H1 (cell line): ENCODE measurements around the gene ARNT2. TPM values are rescaled to one million over a fixed set of nuclear protein-coding genes. Genes with fewer than 3 reads are reported as not detected.

Source experiments
- CTCF ChIA-PET: fragments of 300-600 bp; sonication (Branson Sonifier 250); formaldehyde crosslinking; loops from one replicate; lab custom pipeline; 2021; ENCODE audit not compliant: partially characterized antibody; lab: Charles Lee
- POLR2A ChIA-PET: fragments of 300-600 bp; sonication (Branson Sonifier 250); formaldehyde crosslinking; loops from one replicate; lab custom pipeline; 2021; ENCODE audit warnings: inconsistent platforms; ENCODE audit not compliant: partially characterized antibody; lab: Charles Lee
- DNase-seq, 2 experiments: peaks; one replicate each; pipeline versions ENCODE4 v3.0.0 to v3.0.0-alpha.2; 2010 to 2022; ENCODE audit warnings: low spot score in 2 of 2, low read depth in 1 of 2, mixed read lengths in 1 of 2
- FAIRE-seq: peaks from 2 replicates; lab custom pipeline; 2011; peaks lifted over from hg19 to GRCh38; lab: Jason Lieb, UNC
- H2AFZ ChIP-seq: 2 replicates; pipeline ENCODE4 v1.8.1; 2012; ENCODE audit warnings: low read length, inconsistent platforms
- H2AK5ac ChIP-seq: 2 replicates; pipeline ENCODE4 v1.6.1; 2013; ENCODE audit warnings: low read depth, low read length
- H2BK120ac ChIP-seq: replicated peaks from 2 replicates; pipeline ENCODE3; 2013; ENCODE audit warnings: low read depth, low read length, inconsistent platforms
- H2BK12ac ChIP-seq: 2 replicates; pipeline ENCODE4 v1.6.1; 2013; ENCODE audit warnings: low read depth, low read length
- H2BK15ac ChIP-seq: 2 replicates; pipeline ENCODE4 v1.6.1; 2013; ENCODE audit warnings: low read length
- H2BK20ac ChIP-seq: 2 replicates; pipeline ENCODE4 v1.6.1; 2013; ENCODE audit warnings: low read length
- H2BK5ac ChIP-seq: 2 replicates; pipeline ENCODE4 v1.6.1; 2013; ENCODE audit warnings: low read depth, low read length
- H3K14ac ChIP-seq: 2 replicates; pipeline ENCODE4 v1.6.1; 2013; ENCODE audit warnings: inconsistent platforms; ENCODE audit not compliant: insufficient read length
- H3K18ac ChIP-seq: 2 replicates; pipeline ENCODE4 v1.6.1; 2013; ENCODE audit warnings: low read length; ENCODE audit errors: extremely low read depth
- H3K23ac ChIP-seq: 2 replicates; pipeline ENCODE4 v1.6.1; 2013; ENCODE audit warnings: inconsistent platforms; ENCODE audit not compliant: insufficient read length
- H3K23me2 ChIP-seq: 2 replicates; pipeline ENCODE4 v1.6.1; 2013; ENCODE audit warnings: low read depth, low read length
- H3K27ac ChIP-seq: 2 replicates; pipeline ENCODE4 v1.6.1; 2011; ENCODE audit warnings: low read depth, low read length, inconsistent platforms
- H3K27me3 ChIP-seq, 4 experiments: replicated peaks in 1 of 4; 1 replicate in 1 of 4; 2 replicates in 3 of 4; pipeline versions ENCODE4 v1.6.1 to v1.8.1; 2011 to 2013; ENCODE audit warnings: low read length in 3 of 4, mild to moderate bottlenecking in 3 of 4, inconsistent platforms in 2 of 4, mixed read lengths in 2 of 4, moderate library complexity in 1 of 4; ENCODE audit not compliant: control insufficient read depth in 3 of 4, insufficient read depth in 3 of 4; ENCODE audit errors: extremely low read depth in 1 of 4
- H3K36me3 ChIP-seq, 4 experiments: 2 replicates each; pipeline versions ENCODE4 v1.6.1 to v1.8.1; 2011 to 2013; ENCODE audit warnings: mild to moderate bottlenecking in 4 of 4, low read length in 3 of 4, moderate library complexity in 2 of 4, control low read depth in 1 of 4, inconsistent platforms in 1 of 4; ENCODE audit not compliant: insufficient read depth in 4 of 4, control insufficient read depth in 2 of 4
- H3K4ac ChIP-seq: replicated peaks from 2 replicates; pipeline ENCODE3; 2013; ENCODE audit warnings: low read length, low read depth, mixed read lengths, inconsistent platforms; ENCODE audit not compliant: insufficient read length
- H3K4me1 ChIP-seq, 4 experiments: replicated peaks in 1 of 4; 1 replicate in 1 of 4; 2 replicates in 3 of 4; pipeline versions ENCODE4 v1.6.1 to v1.8.1; 2011 to 2013; ENCODE audit warnings: low read length in 3 of 4, inconsistent platforms in 2 of 4, mixed read lengths in 1 of 4; ENCODE audit not compliant: insufficient read depth in 4 of 4, control insufficient read depth in 3 of 4
- H3K4me2 ChIP-seq, 2 experiments: 2 replicates each; pipeline versions ENCODE4 v1.6.1 to v1.8.1; 2011 to 2013; ENCODE audit warnings: low read depth in 2 of 2, low read length in 2 of 2, control low read depth in 1 of 2, inconsistent platforms in 1 of 2, mild to moderate bottlenecking in 1 of 2; ENCODE audit not compliant: insufficient read depth in 1 of 2
- H3K4me3 ChIP-seq, 4 experiments: fragments of 200-600, 300-600 bp in 1 of 4; sonication (generic), shearing (Covaris generic), sonication (Bioruptor Twin) in 1 of 4; 2 replicates each; pipeline versions ENCODE4 v1.5.1 to v1.8.1; 2011 to 2016; ENCODE audit warnings: low read length in 4 of 4, low read depth in 3 of 4, control low read depth in 2 of 4, inconsistent platforms in 2 of 4, mild to moderate bottlenecking in 2 of 4, mixed read lengths in 1 of 4, moderate library complexity in 1 of 4; ENCODE audit not compliant: insufficient read depth in 2 of 4; ENCODE audit errors: extremely low read depth in 1 of 4
- H3K56ac ChIP-seq: replicated peaks from 2 replicates; pipeline ENCODE3; 2013; ENCODE audit warnings: low read depth, mild to moderate bottlenecking, mixed read lengths, low read length, inconsistent platforms; ENCODE audit not compliant: insufficient read length
- H3K79me1 ChIP-seq: 2 replicates; pipeline ENCODE4 v1.6.1; 2013; ENCODE audit warnings: low read depth, low read length, control low read depth
- H3K79me2 ChIP-seq, 2 experiments: 2 replicates each; pipeline versions ENCODE4 v1.6.1 to v1.8.1; 2012 to 2013; ENCODE audit warnings: low read length in 2 of 2, mild to moderate bottlenecking in 2 of 2, inconsistent platforms in 1 of 2; ENCODE audit not compliant: insufficient read depth in 2 of 2, control insufficient read depth in 1 of 2
- H3K9ac ChIP-seq, 4 experiments: replicated peaks in 1 of 4; 1 replicate in 1 of 4; 2 replicates in 3 of 4; pipeline versions ENCODE4 v1.6.1 to v1.8.1; 2011 to 2013; ENCODE audit warnings: low read depth in 3 of 4, low read length in 3 of 4, control low read depth in 2 of 4, mild to moderate bottlenecking in 2 of 4, moderate library complexity in 2 of 4, inconsistent platforms in 1 of 4; ENCODE audit errors: extremely low read depth in 1 of 4
- H3K9me3 ChIP-seq, 2 experiments: 2 replicates each; pipeline versions ENCODE4 v1.6.1 to v1.8.1; 2012 to 2013; ENCODE audit warnings: mild to moderate bottlenecking in 2 of 2, moderate library complexity in 2 of 2, control low read depth in 1 of 2, inconsistent platforms in 1 of 2, low read depth in 1 of 2, low read length in 1 of 2, mixed read lengths in 1 of 2; ENCODE audit not compliant: insufficient read depth in 2 of 2
- H4K20me1 ChIP-seq, 2 experiments: replicated peaks in 1 of 2; 2 replicates each; pipeline versions ENCODE3 to v1.8.1; 2011 to 2013; ENCODE audit warnings: inconsistent platforms in 2 of 2, low read length in 2 of 2, mild to moderate bottlenecking in 1 of 2; ENCODE audit not compliant: insufficient read depth in 2 of 2, control insufficient read depth in 1 of 2
- H4K5ac ChIP-seq: 2 replicates; pipeline ENCODE4 v1.6.1; 2013; ENCODE audit warnings: low read length, low read depth, mixed read lengths, inconsistent platforms; ENCODE audit not compliant: insufficient read length
- H4K8ac ChIP-seq: 2 replicates; pipeline ENCODE4 v1.8.0; 2013; ENCODE audit warnings: mild to moderate bottlenecking, moderate library complexity, low read length, inconsistent platforms; ENCODE audit not compliant: insufficient read depth; ENCODE audit errors: extremely low read depth
- H4K91ac ChIP-seq: replicated peaks from 2 replicates; pipeline ENCODE3; 2013; ENCODE audit warnings: low read length, mixed read lengths, inconsistent platforms; ENCODE audit not compliant: insufficient read length
- ATF2 ChIP-seq: IDR thresholded peaks from 2 replicates; pipeline ENCODE4 v1.6.1; 2012; ENCODE audit warnings: low read length, inconsistent platforms
- BACH1 ChIP-seq: IDR thresholded peaks from 2 replicates; pipeline ENCODE4 v1.6.1; 2012; ENCODE audit warnings: low read length, improper control_type of control experiment
- E2F6 ChIP-seq: IDR thresholded peaks from 2 replicates; pipeline ENCODE4 v1.6.1; 2012; ENCODE audit warnings: inconsistent platforms
- EGR1 ChIP-seq: IDR thresholded peaks from 2 replicates; pipeline ENCODE4 v1.6.1; 2011; ENCODE audit warnings: low read depth, low read length, borderline replicate concordance
- KDM4A ChIP-seq: IDR thresholded peaks from one replicate; pipeline ENCODE4 v1.7.1; 2012; ENCODE audit warnings: low read depth, mild to moderate bottlenecking, moderate library complexity, low read length, inconsistent platforms; ENCODE audit not compliant: severe bottlenecking
- KDM5A ChIP-seq: fragments of 200-600 bp; IDR thresholded peaks from 2 replicates; pipeline ENCODE4 v1.7.1; 2012; ENCODE audit warnings: mild to moderate bottlenecking, low read length, inconsistent platforms, mixed read lengths
- RBBP5 ChIP-seq: IDR thresholded peaks from 2 replicates; pipeline ENCODE4 v1.7.1; 2012; ENCODE audit warnings: low read depth, mild to moderate bottlenecking, inconsistent platforms, low read length, moderate library complexity, borderline replicate concordance
- SP4 ChIP-seq: IDR thresholded peaks from 2 replicates; pipeline ENCODE4 v1.6.1; 2012; ENCODE audit warnings: low read length, inconsistent platforms
- SRF ChIP-seq: IDR thresholded peaks from 2 replicates; pipeline ENCODE4 v1.6.1; 2011; ENCODE audit warnings: mild to moderate bottlenecking, low read depth, low read length, moderate library complexity
- SUZ12 ChIP-seq: fragments of 200-600 bp; sonication (generic); IDR thresholded peaks from 2 replicates; pipeline ENCODE4 v1.6.1; 2012; ENCODE audit warnings: mild to moderate bottlenecking, inconsistent platforms, low read length, moderate library complexity, mixed read lengths
- TCF12 ChIP-seq: IDR thresholded peaks from 2 replicates; pipeline ENCODE4 v1.6.1; 2011; ENCODE audit warnings: low read depth, mild to moderate bottlenecking, low read length
- YY1 ChIP-seq: IDR thresholded peaks from 2 replicates; pipeline ENCODE4 v1.6.1; 2011; ENCODE audit warnings: low read depth, mild to moderate bottlenecking, low read length
- WGBS, 2 experiments: shearing (Covaris generic) in 1 of 2; methylation state at CpG; one replicate each; pipeline versions ENCODE4 v1.1.6 to v1.1.7; 2013 to 2015; ENCODE audit warnings: low lambda C conversion rate in 2 of 2, mixed read lengths in 2 of 2, inconsistent platforms in 1 of 2, low coverage in 1 of 2, missing lambda C conversion rate in 1 of 2; ENCODE audit not compliant: insufficient replicate concordance in 2 of 2, insufficient coverage in 1 of 2, insufficient read length in 1 of 2; ENCODE audit errors: extremely low coverage in 1 of 2, missing lambda C conversion rate in 1 of 2; 5-methylcytosine and 5-hydroxymethylcytosine counted together
- polyA plus RNA-seq, 7 experiments: library from polyadenylated mRNA; depleted of rRNA in 3 of 7; stranded (reverse) in 5 of 7; unstranded in 2 of 7; fragments of >200 nt in 5 of 7; fragments of 200-250 nt in 2 of 7; gene quantifications; 1 replicate in 5 of 7; 2 replicates in 1 of 7; 4 replicates in 1 of 7; pipeline versions ENCODE4 v1.2.1 to v1.2.3, GENCODE V29; 2011 to 2013; ENCODE audit warnings: missing spikeins in 2 of 7, mixed read lengths in 2 of 7
- total RNA-seq: library from RNA; stranded (reverse); fragmentation: NEBNext Ultra II Directional; extraction: Animal tissue kit (Norgen Biotek cat#: 25700); gene quantifications from 2 replicates; pipeline ENCODE4 v1.2.1, GENCODE V29; 2021

Gene ARNT2
- total and polyA plus RNA-seq, 2 of the 8 experiments (the other 6 are each of a cell fraction or from before 2014, with no cell fraction given) = 9.5 to 14.6 TPM

GRCh38 chr15:80611543-80612080 is 207.4 kb downstream of the ARNT2 start:
- Histone ChIP-seq H3K79me2 (no peaks in the 10 kb centered on the region), H4K8ac (no peak overlapping the region), H4K91ac (no peak overlapping the region), H3K36me3 (no peaks in the 10 kb centered on the region), H3K14ac (no peak overlapping the region), H3K27me3 (peaks cover 0 to 3% (median 0%) of the 10 kb centered on the region in 4 experiments; a peak in 1 of 7 replicates), H3K4ac (no peak overlapping the region), H3K23me2 (peaks cover 4% of the 10 kb centered on the region; the same call in 1 of the 2 replicates), H3K4me2 (no peak overlapping the region), H2BK15ac (no peak overlapping the region), H2BK120ac (no peak overlapping the region), H3K79me1 (no peaks in the 10 kb centered on the region), H3K4me1 (peaks cover 0 to 6% (median 3%) of the 10 kb centered on the region in 4 experiments; a peak in 2 of 7 replicates), H2BK12ac (no peak overlapping the region), H3K27ac (no peak overlapping the region), H3K9ac (no peak overlapping the region), H3K9me3 (no peaks in the 10 kb centered on the region), H2AFZ (no peak overlapping the region), H3K56ac (no peak overlapping the region), H4K20me1 (peaks cover 0 to 2% of the 10 kb centered on the region in 2 experiments), H2BK20ac (no peak overlapping the region), H2BK5ac (no peak overlapping the region), H2AK5ac (no peak overlapping the region), H4K5ac (no peak overlapping the region), H3K23ac (no peak overlapping the region), H3K18ac (no peak overlapping the region), H3K4me3 (no peak overlapping the region)
- 86% methylated on average over 7 of the region's 7 CpGs; no CpG with 5 or more reads in 1 of the 2 experiments for WGBS, 2 experiments
- CTCF ChIA-PET = interaction anchor here (1.0 to 1.3 kb wide), 3 partner anchors 8 to 156 kb away, joined by 4 to 5 read pairs (median 5); no protein-coding TSS in a partner anchor
- POLR2A ChIA-PET = no interaction called here
- FAIRE-seq (no peak), DNase-seq (peak in 1 of 2 experiments; percentile 40)
- TF ChIP-seq KDM4A = no peak
- TF ChIP-seq BACH1 = no peak
- no peak for TF ChIP-seq KDM5A
- TF ChIP-seq RBBP5 = no peak
- no peak for TF ChIP-seq SUZ12
- no peak for TF ChIP-seq EGR1
- no peak for TF ChIP-seq YY1
- no peak for TF ChIP-seq SRF
- no peak for TF ChIP-seq E2F6
- no peak for TF ChIP-seq ATF2
- no peak for TF ChIP-seq SP4
- TF ChIP-seq TCF12 = no peak
